Prostate gland (tissue), 2 donors: Measurements from ENCODE around the gene SYTL2.

Source experiments
- CTCF ChIP-seq, 4 experiments: fragments of 200-600 bp in 2 of 4; fragments of 450-650 bp in 2 of 4; sonication (generic) in 2 of 4; IDR thresholded peaks; 1 replicate in 3 of 4; 2 replicates in 1 of 4; pipeline ENCODE4 v1.5.1; 2016 to 2019; ENCODE audit warnings: antibody characterized with exemption in 4 of 4, mild to moderate bottlenecking in 2 of 4, moderate library complexity in 2 of 4
- POLR2A ChIP-seq: fragments of 450-650 bp; IDR thresholded peaks from one replicate; pipeline ENCODE4 v1.6.1; 2016; ENCODE audit warnings: antibody characterized with exemption, mild to moderate bottlenecking
- POLR2AphosphoS5 ChIP-seq: sonication (generic); formaldehyde crosslinking; IDR thresholded peaks from one replicate; pipeline ENCODE4 v1.6.1; 2017; ENCODE audit warnings: antibody characterized with exemption

GRCh38 chr11:85668157-85668556, 142.8 kb downstream of the SYTL2 start:
- TF ChIP-seq CTCF (IDR thresholded peaks at IDR 0.05), result no peak
- no peak for TF ChIP-seq POLR2AphosphoS5
- no peak for TF ChIP-seq POLR2A
